ENCODE data around the gene SGSM1. TPM values are rescaled to one million over a fixed set of nuclear protein-coding genes. Genes with fewer than 3 reads are reported as not detected.
A peak's percentile ranks its signal among the peaks of the same experiment; 100 is the strongest.

The SGSM1 gene
- total RNA-seq, 1 experiment from 2014 or later: 4.3 TPM

DNA sequence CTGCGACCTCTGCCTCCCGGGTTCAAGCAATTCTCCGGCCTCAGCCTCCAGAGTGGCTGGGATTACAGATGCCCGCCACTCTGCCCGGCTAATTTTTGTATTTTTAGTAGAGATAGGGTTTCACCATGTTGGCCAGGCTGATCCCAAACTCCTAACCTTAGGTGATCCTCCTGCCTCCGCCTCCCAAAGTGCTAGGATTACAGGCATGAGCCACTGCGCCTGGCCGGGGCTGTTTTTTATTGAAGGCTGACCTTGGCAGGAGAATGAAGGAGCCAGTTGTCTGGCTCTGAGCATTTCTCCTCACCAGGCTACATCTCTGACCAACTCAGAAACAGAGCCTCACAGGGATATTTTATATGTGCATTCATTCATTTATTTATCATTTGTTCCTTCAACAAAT is 148.8 kb downstream of the SGSM1 start:
- Histone ChIP-seq H4K20me1 (ENCODE audit: control insufficient read depth, insufficient read depth, insufficient read length) (no peaks in the 10 kb centered on the region), H3K79me2 (ENCODE audit: insufficient read depth, low read length) (no peaks in the 10 kb centered on the region), H3K14ac (ENCODE audit: insufficient read depth, low read length) (no peak overlapping the region), H2AFZ (ENCODE audit: low read length) (no peak overlapping the region), H3K4ac (ENCODE audit: low read depth, low read length) (no peak overlapping the region), H4K8ac (replicated peaks; ENCODE audit: insufficient read length, low read depth, low read length) (no peak overlapping the region), H3K23ac (ENCODE audit: insufficient read length, low read depth, low read length) (no peak overlapping the region), H3K27me3 (ENCODE audit: insufficient read depth, low read length) (no peaks in the 10 kb centered on the region), H2BK120ac (ENCODE audit: low read depth, low read length, poor library complexity, severe bottlenecking) (no peak overlapping the region), H3K56ac (ENCODE audit: insufficient read length, low read depth, low read length) (no peak overlapping the region), H3K23me2 (ENCODE audit: insufficient read length, low read depth, low read length, poor library complexity, severe bottlenecking) (peaks cover 12% of the 10 kb centered on the region), H3K9me3 (ENCODE audit: control insufficient read depth, low read depth, low read length) (no peaks in the 10 kb centered on the region), H2BK12ac (ENCODE audit: insufficient read length, low read depth, low read length) (no peak overlapping the region), H2BK20ac (ENCODE audit: low read depth, low read length, poor library complexity, severe bottlenecking) (no peak overlapping the region), H2AK5ac (ENCODE audit: insufficient read length, low read length) (no peak overlapping the region), H3K27ac (ENCODE audit: insufficient read length, low read depth, low read length) (no peak overlapping the region), H3K9ac (ENCODE audit: extremely low read depth, insufficient read length, low read length) (no peak overlapping the region), H3K79me1 (ENCODE audit: insufficient read depth, low read depth, low read length, poor library complexity, severe bottlenecking) (no peaks in the 10 kb centered on the region), H3K4me1 (ENCODE audit: insufficient read depth, low read length) (0 out of 2 replicates have a peak, but pooled peaks cover 4% of the 10 kb centered on the region), H3K18ac (ENCODE audit: insufficient read length, low read depth, low read length) (no peak overlapping the region), H4K91ac (ENCODE audit: insufficient read length, low read depth, low read length) (no peak overlapping the region), H4K5ac (ENCODE audit: insufficient read length, low read depth, low read length) (no peak overlapping the region), H2BK15ac (ENCODE audit: low read depth, low read length) (no peak overlapping the region), H2BK5ac (ENCODE audit: insufficient read length, low read length) (no peak overlapping the region), H3K4me2 (ENCODE audit: insufficient read depth, insufficient read length, low read length) (no peak overlapping the region), H3T11ph (ENCODE audit: low read length) (no peak overlapping the region)
- Mint-ChIP-seq H3K27ac (peak overlapping the region in 1 of 3 experiments; percentile 74; a peak in 1 of 7 replicates), H3K9me3 (no peaks in the 10 kb centered on the region), H3K4me1 (peaks cover 29 to 34% of the 10 kb centered on the region in 2 experiments), H3K4me3 (no peak overlapping the region), H3K27me3 (ENCODE audit: low read depth) (no peaks in the 10 kb centered on the region), H3K36me3 (ENCODE audit: insufficient read depth in 1 of 3, low read depth in 3 of 3) (peaks cover 0 to 6% (median 5%) of the 10 kb centered on the region in 3 experiments; a peak in 2 of 7 replicates)
- no peak for DNase-seq
- no CpG with 5 or more reads among the region's 8 CpGs for WGBS (ENCODE audit: extremely low coverage, insufficient read length, low lambda C conversion rate)
- TF ChIP-seq, protein P1, sequence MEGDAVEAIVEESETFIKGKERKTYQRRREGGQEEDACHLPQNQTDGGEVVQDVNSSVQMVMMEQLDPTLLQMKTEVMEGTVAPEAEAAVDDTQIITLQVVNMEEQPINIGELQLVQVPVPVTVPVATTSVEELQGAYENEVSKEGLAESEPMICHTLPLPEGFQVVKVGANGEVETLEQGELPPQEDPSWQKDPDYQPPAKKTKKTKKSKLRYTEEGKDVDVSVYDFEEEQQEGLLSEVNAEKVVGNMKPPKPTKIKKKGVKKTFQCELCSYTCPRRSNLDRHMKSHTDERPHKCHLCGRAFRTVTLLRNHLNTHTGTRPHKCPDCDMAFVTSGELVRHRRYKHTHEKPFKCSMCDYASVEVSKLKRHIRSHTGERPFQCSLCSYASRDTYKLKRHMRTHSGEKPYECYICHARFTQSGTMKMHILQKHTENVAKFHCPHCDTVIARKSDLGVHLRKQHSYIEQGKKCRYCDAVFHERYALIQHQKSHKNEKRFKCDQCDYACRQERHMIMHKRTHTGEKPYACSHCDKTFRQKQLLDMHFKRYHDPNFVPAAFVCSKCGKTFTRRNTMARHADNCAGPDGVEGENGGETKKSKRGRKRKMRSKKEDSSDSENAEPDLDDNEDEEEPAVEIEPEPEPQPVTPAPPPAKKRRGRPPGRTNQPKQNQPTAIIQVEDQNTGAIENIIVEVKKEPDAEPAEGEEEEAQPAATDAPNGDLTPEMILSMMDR (conservative IDR thresholded peaks at IDR 0.05): no peak
